ENCODE data around the gene SBSN.

DNA sequence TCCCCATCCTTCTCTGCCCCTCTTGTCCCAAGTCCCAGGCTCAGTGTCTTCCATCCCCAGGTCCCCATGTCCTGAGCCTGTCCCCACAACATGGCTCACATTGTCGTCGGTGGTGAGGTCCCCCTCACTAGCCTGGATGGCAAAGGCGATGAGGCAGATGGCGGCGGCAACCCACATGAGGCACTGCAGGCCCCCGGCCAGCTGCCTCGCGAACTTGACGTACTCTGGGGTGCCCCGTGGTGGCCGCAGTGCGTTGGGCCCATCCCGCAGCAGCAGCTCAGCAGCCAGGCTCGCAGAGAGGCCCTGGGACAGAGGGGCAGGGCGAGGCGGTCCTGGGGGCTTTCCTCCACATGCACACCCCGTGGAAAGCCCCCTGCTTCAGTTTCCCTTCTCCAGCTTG is 34.2 kb upstream of the SBSN start:
- TF ChIP-seq EZH2phosphoT487 (IDR thresholded peaks at IDR 0.05; ENCODE audit: low read depth, severe bottlenecking, unreplicated experiment) (no peak), EZH2 (IDR thresholded peaks at IDR 0.05; ENCODE audit: borderline replicate concordance) (no peak)
- TF ChIP-seq, protein P1, sequence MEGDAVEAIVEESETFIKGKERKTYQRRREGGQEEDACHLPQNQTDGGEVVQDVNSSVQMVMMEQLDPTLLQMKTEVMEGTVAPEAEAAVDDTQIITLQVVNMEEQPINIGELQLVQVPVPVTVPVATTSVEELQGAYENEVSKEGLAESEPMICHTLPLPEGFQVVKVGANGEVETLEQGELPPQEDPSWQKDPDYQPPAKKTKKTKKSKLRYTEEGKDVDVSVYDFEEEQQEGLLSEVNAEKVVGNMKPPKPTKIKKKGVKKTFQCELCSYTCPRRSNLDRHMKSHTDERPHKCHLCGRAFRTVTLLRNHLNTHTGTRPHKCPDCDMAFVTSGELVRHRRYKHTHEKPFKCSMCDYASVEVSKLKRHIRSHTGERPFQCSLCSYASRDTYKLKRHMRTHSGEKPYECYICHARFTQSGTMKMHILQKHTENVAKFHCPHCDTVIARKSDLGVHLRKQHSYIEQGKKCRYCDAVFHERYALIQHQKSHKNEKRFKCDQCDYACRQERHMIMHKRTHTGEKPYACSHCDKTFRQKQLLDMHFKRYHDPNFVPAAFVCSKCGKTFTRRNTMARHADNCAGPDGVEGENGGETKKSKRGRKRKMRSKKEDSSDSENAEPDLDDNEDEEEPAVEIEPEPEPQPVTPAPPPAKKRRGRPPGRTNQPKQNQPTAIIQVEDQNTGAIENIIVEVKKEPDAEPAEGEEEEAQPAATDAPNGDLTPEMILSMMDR (IDR thresholded peaks at IDR 0.05; ENCODE audit: poor library complexity): no peak

All from hepatocyte (in vitro differentiated cells).